Measurements from ENCODE around the gene PTK7.

DNA sequence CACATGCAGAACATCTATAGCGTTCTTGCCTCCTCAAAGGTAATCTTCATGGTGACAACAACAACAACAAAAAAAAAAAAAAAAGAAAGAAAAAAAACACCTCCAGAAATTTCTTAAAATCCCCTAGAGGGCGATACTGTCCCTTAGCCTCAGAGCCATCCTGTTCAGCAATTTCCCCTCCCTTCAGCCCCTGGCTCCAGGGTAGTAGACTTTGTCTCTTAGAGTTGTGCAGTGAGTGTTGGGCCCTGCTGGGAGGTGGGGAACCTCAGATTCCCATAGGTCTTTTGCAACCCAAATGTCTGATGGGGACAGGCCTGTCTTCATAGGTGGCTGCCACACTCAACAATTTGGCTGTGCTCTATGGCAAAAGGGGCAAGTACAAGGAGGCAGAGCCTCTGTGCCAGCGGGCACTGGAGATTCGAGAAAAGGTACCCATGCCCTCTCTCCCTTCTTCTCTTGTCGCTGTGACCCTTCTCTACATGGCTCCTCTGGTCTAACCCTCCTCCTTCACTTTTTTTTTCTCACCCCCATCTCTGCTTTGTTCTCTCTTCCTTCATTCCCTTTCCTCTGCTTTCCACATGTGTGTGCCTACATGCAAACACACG lies 6.0 kb upstream of the PTK7 start:
- no peak for TF ChIP-seq ESRRG (CRISPR knock-in tag; IDR thresholded peaks at IDR 0.05)
- no peak for TF ChIP-seq RARB (CRISPR knock-in tag; IDR thresholded peaks at IDR 0.05)
- no peak for TF ChIP-seq BACH2 (CRISPR knock-in tag; IDR thresholded peaks at IDR 0.05; ENCODE audit: borderline replicate concordance)
- TF ChIP-seq ZFP3 (CRISPR knock-in tag; IDR thresholded peaks at IDR 0.05), result no peak
- TF ChIP-seq ZNF8 (CRISPR knock-in tag; IDR thresholded peaks at IDR 0.05), result no peak
- no peak for TF ChIP-seq PATZ1 (CRISPR knock-in tag; IDR thresholded peaks at IDR 0.05; ENCODE audit: borderline replicate concordance)
- TF ChIP-seq TOX (CRISPR knock-in tag; IDR thresholded peaks at IDR 0.05; ENCODE audit: borderline replicate concordance), result no peak
- TF ChIP-seq CREB5 (CRISPR knock-in tag; IDR thresholded peaks at IDR 0.05; ENCODE audit: low read depth), result no peak

Measured in SK-N-SH treated with all-trans-retinoic acid at 6 μM for 48 hours (cell line).